HG03378 (cell line): ENCODE data around the gene SVEP1.
"Not testable (repeated sequence)": the region's sequence is repeated elsewhere in the genome, so short reads cannot be mapped to it uniquely, and the experiment has no call there.

Source experiments
- ATAC-seq: cut with Tn5 transposase; IDR thresholded peaks from one replicate; pipeline ENCODE4 v1.9.1; 2021; ENCODE audit warnings: mild to moderate bottlenecking, moderate library complexity; ENCODE audit not compliant: unreplicated experiment

SVEP1 gene

GRCh38 chr9:110579034-110579861 is at the start of gene SVEP1:
Gene SVEP1, minus strand, starts transcription at chr9:110579741. Its CDS starts 198 bp downstream, at chr9:110579543.
- ATAC-seq: no peak

GRCh38 chr9:110626101-110626829 is 46.7 kb upstream of the SVEP1 start:
- ATAC-seq: peak; percentile 97

- peak; percentile 46 for ATAC-seq
Measured at GRCh38 chr9:110623462-110624025, 44.0 kb upstream of the SVEP1 start.

GRCh38 chr9:110622368-110622767 is 42.8 kb upstream of the SVEP1 start:
- no peak for ATAC-seq

- no peak for ATAC-seq
Measured at GRCh38 chr9:110620726-110621125, 41.2 kb upstream of the SVEP1 start.

- ATAC-seq: no peak
Measured at GRCh38 chr9:110619831-110620230, 40.3 kb upstream of the SVEP1 start.

- no peak for ATAC-seq
Measured at GRCh38 chr9:110615498-110615897, 36.0 kb upstream of the SVEP1 start.

- ATAC-seq: not testable (repeated sequence)
Measured at GRCh38 chr9:110614576-110614975, 35.0 kb upstream of the SVEP1 start.

GRCh38 chr9:110606179-110606790 is 26.7 kb upstream of the SVEP1 start:
- ATAC-seq: no peak

- no peak for ATAC-seq
Measured at GRCh38 chr9:110605565-110605964, 26.0 kb upstream of the SVEP1 start.

- ATAC-seq: no peak
Measured at GRCh38 chr9:110604171-110604601, 24.6 kb upstream of the SVEP1 start.

GRCh38 chr9:110602281-110602680 is 22.7 kb upstream of the SVEP1 start:
- no peak for ATAC-seq

GRCh38 chr9:110601098-110601497 is 21.6 kb upstream of the SVEP1 start:
- ATAC-seq: no peak

GRCh38 chr9:110599468-110599867 is 19.9 kb upstream of the SVEP1 start:
- no peak for ATAC-seq

GRCh38 chr9:110592044-110592830 is 12.7 kb upstream of the SVEP1 start:
- ATAC-seq: no peak

GRCh38 chr9:110591526-110591925 is 12.0 kb upstream of the SVEP1 start:
- ATAC-seq: no peak

GRCh38 chr9:110590816-110591215 is 11.3 kb upstream of the SVEP1 start:
- no peak for ATAC-seq

- ATAC-seq: no peak
Measured at GRCh38 chr9:110588296-110588695, 8.8 kb upstream of the SVEP1 start.

- ATAC-seq: no peak
Measured at GRCh38 chr9:110583237-110583636, 3.7 kb upstream of the SVEP1 start.

- no peak for ATAC-seq
Measured at GRCh38 chr9:110582156-110582555, 2.6 kb upstream of the SVEP1 start.

GRCh38 chr9:110580850-110581249 is 1.3 kb upstream of the SVEP1 start:
- no peak for ATAC-seq
